Omental fat pad (tissue), 4 donors: ENCODE data around the gene PLCE1. TPM values are rescaled to one million over a fixed set of nuclear protein-coding genes. Genes with fewer than 3 reads are reported as not detected.

Source experiments
- ATAC-seq: fragments of 150-250 bp; one replicate; pipeline ENCODE4 v1.9.1; 2016; ENCODE audit warnings: mild to moderate bottlenecking, moderate library complexity; ENCODE audit not compliant: low FRiP score
- DNase-seq: peaks from one replicate; pipeline ENCODE4 v3.0.0-alpha.2; 2019; ENCODE audit warnings: low spot score
- total RNA-seq, 4 donors: library from RNA; depleted of rRNA; stranded (reverse); fragments of >200 nt; gene quantifications; one replicate each; pipeline ENCODE4 v1.1.0, GENCODE V29; 2016
- TF ChIP-seq, protein P1 (sequence below), 3 donors: fragments of 450-650 bp; IDR thresholded peaks; one replicate each; pipeline ENCODE4 v1.5.1; 2016 to 2017; ENCODE audit warnings: antibody characterized with exemption in 3 of 3, mild to moderate bottlenecking in 3 of 3, moderate library complexity in 2 of 3

Gene PLCE1
- total RNA-seq, 4 donors from 2014 or later: 5.8 to 12.8 (median 7.7) TPM

DNA sequence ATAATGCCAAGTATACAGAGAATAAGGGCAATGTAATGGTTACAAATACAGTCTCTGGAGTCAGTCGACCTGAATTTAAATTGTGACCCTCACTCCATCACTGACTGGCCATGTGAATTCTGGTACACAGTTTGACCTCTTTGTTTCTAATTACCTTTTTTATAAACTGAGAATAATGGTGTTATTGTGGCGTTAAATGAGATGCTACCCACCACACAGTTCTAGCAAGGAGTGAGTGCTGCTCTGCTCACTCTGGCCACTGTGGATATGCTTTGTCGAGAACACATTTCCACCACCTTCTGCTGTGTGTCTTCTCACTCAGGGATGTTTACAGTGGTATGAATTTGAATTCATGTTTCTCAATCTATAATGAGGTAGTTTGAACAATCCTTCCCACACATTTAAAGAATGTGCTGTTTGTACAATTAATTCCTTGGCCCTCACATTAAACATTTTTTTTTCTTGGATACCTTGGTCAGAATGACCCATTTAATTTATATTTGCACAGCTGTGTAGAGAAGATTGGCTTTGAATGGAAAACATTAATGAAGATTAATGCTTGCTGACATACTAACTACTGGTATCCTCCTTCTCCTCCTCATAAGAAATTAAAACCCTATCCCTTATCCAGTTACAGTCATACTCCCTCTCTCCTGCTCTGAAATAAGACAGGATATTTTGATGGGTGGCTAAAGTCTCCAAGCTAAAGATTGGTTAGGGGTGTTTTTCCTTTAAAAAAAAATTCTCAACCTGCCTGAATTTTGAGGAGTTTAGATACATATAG lies 42.4 kb downstream of the PLCE1 start:
- no peak for DNase-seq
- ATAC-seq: peak; percentile 41

GRCh38 chr10:94036766-94037033 lies 43.0 kb downstream of the PLCE1 start:
- DNase-seq: no peak
- TF ChIP-seq, protein P1, sequence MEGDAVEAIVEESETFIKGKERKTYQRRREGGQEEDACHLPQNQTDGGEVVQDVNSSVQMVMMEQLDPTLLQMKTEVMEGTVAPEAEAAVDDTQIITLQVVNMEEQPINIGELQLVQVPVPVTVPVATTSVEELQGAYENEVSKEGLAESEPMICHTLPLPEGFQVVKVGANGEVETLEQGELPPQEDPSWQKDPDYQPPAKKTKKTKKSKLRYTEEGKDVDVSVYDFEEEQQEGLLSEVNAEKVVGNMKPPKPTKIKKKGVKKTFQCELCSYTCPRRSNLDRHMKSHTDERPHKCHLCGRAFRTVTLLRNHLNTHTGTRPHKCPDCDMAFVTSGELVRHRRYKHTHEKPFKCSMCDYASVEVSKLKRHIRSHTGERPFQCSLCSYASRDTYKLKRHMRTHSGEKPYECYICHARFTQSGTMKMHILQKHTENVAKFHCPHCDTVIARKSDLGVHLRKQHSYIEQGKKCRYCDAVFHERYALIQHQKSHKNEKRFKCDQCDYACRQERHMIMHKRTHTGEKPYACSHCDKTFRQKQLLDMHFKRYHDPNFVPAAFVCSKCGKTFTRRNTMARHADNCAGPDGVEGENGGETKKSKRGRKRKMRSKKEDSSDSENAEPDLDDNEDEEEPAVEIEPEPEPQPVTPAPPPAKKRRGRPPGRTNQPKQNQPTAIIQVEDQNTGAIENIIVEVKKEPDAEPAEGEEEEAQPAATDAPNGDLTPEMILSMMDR (IDR thresholded peaks at IDR 0.05): no peak
- peak; percentile 15 for ATAC-seq

More for the DNA sequence above, 42.4 kb downstream of the PLCE1 start:
- TF ChIP-seq, protein P1 (IDR thresholded peaks at IDR 0.05): no peak

GRCh38 chr10:94037286-94037685 lies 43.6 kb downstream of the PLCE1 start:
- ATAC-seq (no peak), DNase-seq (no peak)
- TF ChIP-seq, protein P1 (IDR thresholded peaks at IDR 0.05): no peak

- ATAC-seq (no peak), DNase-seq (no peak)
- TF ChIP-seq, protein P1 (IDR thresholded peaks at IDR 0.05): no peak
These were observed 44.3 kb downstream of the PLCE1 start for GRCh38 chr10:94038024-94038423.

DNA sequence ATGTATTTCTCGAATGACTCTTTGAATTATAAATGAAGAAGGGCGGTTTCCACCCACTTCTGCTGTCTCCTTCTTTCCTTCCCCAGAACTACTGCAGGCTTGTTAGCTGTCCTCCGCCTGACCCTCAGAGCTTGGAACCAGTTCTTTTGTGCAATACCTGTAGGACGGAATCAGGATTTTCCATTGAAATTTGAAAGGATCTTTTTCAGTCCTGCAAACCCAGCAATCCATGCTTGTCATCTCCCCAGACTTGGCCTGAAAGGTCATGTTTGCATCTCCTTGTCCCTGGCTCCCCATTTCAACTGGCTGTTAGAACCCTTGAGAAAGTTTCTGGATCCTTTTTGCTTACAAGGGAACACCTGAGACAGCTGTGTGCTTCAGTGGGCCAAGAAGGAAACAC lies 47.5 kb downstream of the PLCE1 start:
- TF ChIP-seq, protein P1 (IDR thresholded peaks at IDR 0.05): no peak
- ATAC-seq (no peak), DNase-seq (no peak)

DNA sequence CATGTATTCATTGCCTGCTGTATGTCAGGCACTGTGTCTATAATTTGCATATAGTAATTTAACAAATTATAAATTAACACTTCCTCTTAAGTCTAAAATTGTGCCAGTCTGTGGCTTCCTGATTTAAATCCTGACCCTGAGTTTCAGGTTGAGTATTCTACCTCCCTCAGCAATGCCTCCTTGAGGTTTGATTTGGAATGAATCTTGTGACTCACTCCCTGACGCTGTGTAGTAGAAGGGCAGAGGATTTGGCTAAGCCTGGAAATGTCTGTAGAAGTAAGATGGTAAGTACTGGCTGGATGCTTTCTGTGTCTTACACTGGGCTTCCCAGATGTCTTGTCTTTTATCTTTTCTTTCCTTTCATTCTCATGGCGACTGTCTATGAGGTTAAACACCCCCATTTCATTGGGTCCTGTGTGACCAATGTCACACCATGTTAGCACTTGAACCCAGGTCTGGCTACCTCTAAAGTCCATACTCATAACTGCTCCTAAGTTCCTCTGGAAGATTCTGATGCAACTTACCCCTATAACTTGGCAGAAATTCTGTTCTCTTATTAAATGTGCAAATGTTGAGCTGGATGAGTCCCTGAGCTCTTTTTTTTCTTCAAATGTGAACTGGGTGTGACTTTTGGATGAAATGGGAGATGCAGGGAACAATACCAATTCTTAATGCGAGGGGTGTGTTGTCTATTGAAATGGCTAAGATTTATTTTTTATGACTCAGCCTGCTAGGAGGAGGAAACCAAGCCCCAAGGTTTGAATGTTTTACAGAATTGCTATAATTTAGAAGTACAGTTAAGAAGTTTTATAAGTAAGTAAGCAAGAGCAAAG lies 48.5 kb downstream of the PLCE1 start:
- TF ChIP-seq, protein P1 (IDR thresholded peaks at IDR 0.05): no peak
- ATAC-seq: peak; percentile 34
- DNase-seq: no peak

- DNase-seq: no peak
- TF ChIP-seq, protein P1 (IDR thresholded peaks at IDR 0.05): no peak
- ATAC-seq: no peak
These were observed 49.1 kb downstream of the PLCE1 start for GRCh38 chr10:94042834-94043175.
